Prostate gland (tissue), 2 donors: ENCODE data around the gene PSMD14.

Experiments used
- CTCF ChIP-seq, 4 experiments: fragments of 200-600 bp in 2 of 4; fragments of 450-650 bp in 2 of 4; sonication (generic) in 2 of 4; IDR thresholded peaks; 1 replicate in 3 of 4; 2 replicates in 1 of 4; pipeline ENCODE4 v1.5.1; 2016 to 2019; ENCODE audit warnings: antibody characterized with exemption in 4 of 4, mild to moderate bottlenecking in 2 of 4, moderate library complexity in 2 of 4
- POLR2A ChIP-seq: fragments of 450-650 bp; IDR thresholded peaks from one replicate; pipeline ENCODE4 v1.6.1; 2016; ENCODE audit warnings: antibody characterized with exemption, mild to moderate bottlenecking
- POLR2AphosphoS5 ChIP-seq: sonication (generic); formaldehyde crosslinking; IDR thresholded peaks from one replicate; pipeline ENCODE4 v1.6.1; 2017; ENCODE audit warnings: antibody characterized with exemption

DNA sequence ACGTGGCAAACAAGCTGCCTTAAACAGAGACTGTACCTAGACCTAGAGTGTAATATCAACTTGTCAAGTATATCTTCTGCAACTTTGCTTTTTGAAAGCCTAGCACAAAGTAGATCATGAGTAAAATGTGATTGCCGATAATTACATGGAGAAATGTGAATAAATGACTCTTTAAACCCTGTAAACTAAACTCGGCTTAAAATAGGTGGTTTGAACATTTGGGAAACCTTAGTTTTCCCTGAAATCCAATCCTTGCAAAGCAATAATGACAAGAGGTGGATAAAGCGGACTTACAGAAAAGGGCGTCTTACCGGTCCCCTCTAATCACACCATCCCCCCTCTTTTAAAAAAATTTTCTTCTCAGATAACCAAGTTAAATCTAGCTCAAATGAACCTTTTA lies 549 bp upstream of the PSMD14 start:
- no peak for TF ChIP-seq CTCF (IDR thresholded peaks at IDR 0.05)
- no peak for TF ChIP-seq POLR2AphosphoS5
- no peak for TF ChIP-seq POLR2A
